ENCODE results near the gene SSBP2.

DNA sequence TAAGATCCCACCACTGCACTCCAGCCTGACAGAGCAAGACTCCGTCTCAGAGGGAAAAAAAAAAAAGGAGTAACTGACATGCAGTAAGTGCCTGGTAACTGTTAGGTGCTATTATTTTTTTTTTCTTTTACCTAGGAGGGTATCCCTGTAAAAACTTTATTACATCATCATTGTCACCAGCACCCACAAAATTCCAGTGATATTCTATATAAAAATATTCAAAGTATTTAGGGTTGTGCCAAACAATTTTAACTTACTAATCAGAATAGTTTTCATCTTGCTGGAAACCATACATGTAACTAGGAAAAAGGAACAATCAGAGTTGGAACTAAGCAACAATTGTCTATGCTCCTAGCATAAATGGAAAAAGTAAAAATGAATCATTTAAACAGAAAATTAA is 112.4 kb downstream of the SSBP2 start:
- TF ChIP-seq EZH2 (IDR thresholded peaks at IDR 0.05; ENCODE audit: low read length, missing control alignments), result no peak
- no peak for TF ChIP-seq CTCF (conservative IDR thresholded peaks at IDR 0.05 in 1 of 2, IDR thresholded peaks at IDR 0.05 in 1 of 2; ENCODE audit: low read depth in 1 of 2, low read length in 2 of 2)
